Uterus (tissue), 4 donors: ENCODE measurements around the gene C11orf86. TPM values are rescaled to one million over a fixed set of nuclear protein-coding genes. Genes with fewer than 3 reads are reported as not detected.

ENCODE experiments used
- DNase-seq, 2 donors: peaks; one replicate each; pipeline ENCODE4 v3.0.0-alpha.2; 2019 to 2020
- H3K27ac ChIP-seq, 2 donors: fragments of 200-600 bp; sonication (generic); 1 replicate in 1 of 2; 2 replicates in 1 of 2; pipeline ENCODE4 v1.5.1; 2016 to 2018
- H3K27me3 ChIP-seq, 2 donors: fragments of 200-600 bp; sonication (generic); one replicate each; pipeline ENCODE4 v1.5.1; 2018 to 2019; ENCODE audit warnings: control low read depth in 1 of 2
- H3K36me3 ChIP-seq, 2 donors: fragments of 200-600 bp; sonication (generic); one replicate each; pipeline ENCODE4 v1.5.1; 2019; ENCODE audit warnings: control low read depth in 1 of 2
- H3K4me1 ChIP-seq, 2 donors: fragments of 200-600 bp; sonication (generic); one replicate each; pipeline ENCODE4 v1.5.1; 2018 to 2019; ENCODE audit warnings: control low read depth in 1 of 2
- H3K4me3 ChIP-seq, 2 donors: fragments of 200-600 bp; sonication (generic); 1 replicate in 1 of 2; 2 replicates in 1 of 2; pipeline ENCODE4 v1.5.1; 2018 to 2019; ENCODE audit warnings: mild to moderate bottlenecking in 1 of 2
- H3K9me3 ChIP-seq, 2 donors: fragments of 200-600 bp; sonication (generic); one replicate each; pipeline ENCODE4 v1.5.1; 2019; ENCODE audit warnings: control low read depth in 1 of 2
- CTCF ChIP-seq, 4 experiments: fragments of 200-600 bp in 2 of 4; fragments of 450-650 bp in 2 of 4; sonication (generic) in 2 of 4; IDR thresholded peaks; one replicate each; pipeline ENCODE4 v1.5.1; 2016 to 2019; ENCODE audit warnings: antibody characterized with exemption in 4 of 4, mild to moderate bottlenecking in 2 of 4, moderate library complexity in 1 of 4
- POLR2A ChIP-seq, 2 donors: fragments of 450-650 bp; IDR thresholded peaks; one replicate each; pipeline ENCODE4 v1.6.1; 2016; ENCODE audit warnings: antibody characterized with exemption in 2 of 2, mild to moderate bottlenecking in 1 of 2, moderate library complexity in 1 of 2
- intact Hi-C: fragments of 100-400 bp; cut with DNase I; formaldehyde crosslinking; loops from one replicate; pipeline ENCODE4 v1.15.1; 2023; ENCODE audit warnings: low total_unique reads
- total RNA-seq, 4 donors: library from RNA; depleted of rRNA in 3 of 4; stranded (reverse); fragments of >200 nt in 3 of 4; gene quantifications; one replicate each; pipeline versions ENCODE4 v1.1.0 to v1.2.4, GENCODE V29; 2014 to 2023
- donor health status: DM: yes; HTN: yes; CAD: no.

Gene C11orf86
- total RNA-seq, 4 donors from 2014 or later: not detected

GRCh38 chr11:66973956-66974580 lies 1.0 kb upstream of the C11orf86 start:
- DNase-seq: no peak
- Histone ChIP-seq H3K9me3 (no peaks in the 10 kb centered on the region), H3K27ac (no peak overlapping the region), H3K4me3 (no peak overlapping the region), H3K36me3 (no peaks in the 10 kb centered on the region), H3K27me3 (no peaks in the 10 kb centered on the region), H3K4me1 (no peaks in the 10 kb centered on the region)
- intact Hi-C loops: no loop called here
- TF ChIP-seq CTCF (IDR thresholded peaks at IDR 0.05) (no peak), POLR2A (IDR thresholded peaks at IDR 0.05) (no peak)

GRCh38 chr11:66975405-66976027 lies 412 bp downstream of the C11orf86 start:
- Histone ChIP-seq H3K4me1 (no peaks in the 10 kb centered on the region), H3K4me3 (no peak overlapping the region), H3K27me3 (no peaks in the 10 kb centered on the region), H3K9me3 (no peaks in the 10 kb centered on the region), H3K27ac (no peak overlapping the region), H3K36me3 (no peaks in the 10 kb centered on the region)
- DNase-seq: no peak
- TF ChIP-seq CTCF (IDR thresholded peaks at IDR 0.05): no peak
- TF ChIP-seq POLR2A (IDR thresholded peaks at IDR 0.05): no peak
- intact Hi-C loops: no loop called here

GRCh38 chr11:66976028-66976467 lies 944 bp downstream of the C11orf86 start:
- Histone ChIP-seq H3K4me1 (no peaks in the 10 kb centered on the region), H3K27ac (no peak overlapping the region), H3K4me3 (no peak overlapping the region), H3K27me3 (no peaks in the 10 kb centered on the region), H3K36me3 (no peaks in the 10 kb centered on the region), H3K9me3 (no peaks in the 10 kb centered on the region)
- TF ChIP-seq CTCF (IDR thresholded peaks at IDR 0.05) (peak; percentile 18 to 38 (median 28)), POLR2A (IDR thresholded peaks at IDR 0.05) (no peak)
- no peak for DNase-seq
- intact Hi-C loops: no loop called here

GRCh38 chr11:66976925-66977324 lies 1.8 kb downstream of the C11orf86 start:
- Histone ChIP-seq H3K9me3 (no peaks in the 10 kb centered on the region), H3K36me3 (no peaks in the 10 kb centered on the region), H3K4me1 (no peaks in the 10 kb centered on the region), H3K4me3 (no peak overlapping the region), H3K27ac (no peak overlapping the region), H3K27me3 (no peaks in the 10 kb centered on the region)
- TF ChIP-seq POLR2A (IDR thresholded peaks at IDR 0.05) (no peak), CTCF (IDR thresholded peaks at IDR 0.05) (no peak)
- intact Hi-C loops: no loop called here
- no peak for DNase-seq

- intact Hi-C loops: no loop called here
- TF ChIP-seq CTCF (IDR thresholded peaks at IDR 0.05): no peak
- no peak for TF ChIP-seq POLR2A (IDR thresholded peaks at IDR 0.05)
- no peak overlapping the region for H3K27ac ChIP-seq
- no peaks in the 10 kb centered on the region for H3K27me3 ChIP-seq
- no peak overlapping the region for H3K4me3 ChIP-seq
- H3K36me3 ChIP-seq: no peaks in the 10 kb centered on the region
- no peaks in the 10 kb centered on the region for H3K4me1 ChIP-seq
- no peak for DNase-seq
- no peaks in the 10 kb centered on the region for H3K9me3 ChIP-seq
Measured at GRCh38 chr11:66978229-66978628, 3.1 kb downstream of the C11orf86 start.
